Astrocyte of the cerebellum (primary cell): ENCODE results near the gene THADA.

Experiments used
- DNase-seq: peaks from one replicate; pipeline ENCODE4 v3.0.0-alpha.2; 2011; ENCODE audit warnings: low read depth
- H3K4me3 ChIP-seq: 2 replicates; pipeline ENCODE4 v1.5.1; 2011; ENCODE audit warnings: mild to moderate bottlenecking, low read depth, low read length, moderate library complexity
- in situ Hi-C: cut with HindIII; loops from 2 replicates; pipeline ENCODE4 v1.10.0; 2017; ENCODE audit warnings: low sequenced_read_pairs
- TF ChIP-seq, protein P1 (sequence below): IDR thresholded peaks from 2 replicates; pipeline ENCODE4 v1.5.1; 2012; ENCODE audit warnings: low read length, low read depth, moderate library complexity, mild to moderate bottlenecking; ENCODE audit errors: missing control alignments

THADA gene

DNA sequence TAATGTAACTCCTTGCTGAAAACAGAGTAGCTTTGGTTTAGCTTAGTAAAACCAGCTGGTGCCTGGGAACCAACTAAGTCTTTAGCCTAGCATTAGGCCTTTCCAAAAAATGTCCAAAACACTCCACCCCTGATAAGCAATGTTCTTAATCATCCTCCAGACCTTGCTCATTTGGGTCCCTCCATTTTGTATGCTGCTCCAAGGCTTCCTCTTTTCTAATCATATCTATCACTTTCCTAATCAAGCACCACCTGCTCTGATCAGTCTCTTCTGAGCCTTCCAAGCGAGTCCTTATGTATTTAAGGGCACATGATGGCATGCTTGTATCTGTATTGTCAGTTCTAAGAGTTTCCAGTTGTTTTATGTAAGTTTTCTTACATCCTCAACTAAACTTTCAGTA lies 23.6 kb downstream of the THADA start:
- in situ Hi-C loops: loop anchor here (25.0 kb wide), 1 partner anchor 735 kb away; no protein-coding TSS in a partner anchor
- TF ChIP-seq, protein P1, sequence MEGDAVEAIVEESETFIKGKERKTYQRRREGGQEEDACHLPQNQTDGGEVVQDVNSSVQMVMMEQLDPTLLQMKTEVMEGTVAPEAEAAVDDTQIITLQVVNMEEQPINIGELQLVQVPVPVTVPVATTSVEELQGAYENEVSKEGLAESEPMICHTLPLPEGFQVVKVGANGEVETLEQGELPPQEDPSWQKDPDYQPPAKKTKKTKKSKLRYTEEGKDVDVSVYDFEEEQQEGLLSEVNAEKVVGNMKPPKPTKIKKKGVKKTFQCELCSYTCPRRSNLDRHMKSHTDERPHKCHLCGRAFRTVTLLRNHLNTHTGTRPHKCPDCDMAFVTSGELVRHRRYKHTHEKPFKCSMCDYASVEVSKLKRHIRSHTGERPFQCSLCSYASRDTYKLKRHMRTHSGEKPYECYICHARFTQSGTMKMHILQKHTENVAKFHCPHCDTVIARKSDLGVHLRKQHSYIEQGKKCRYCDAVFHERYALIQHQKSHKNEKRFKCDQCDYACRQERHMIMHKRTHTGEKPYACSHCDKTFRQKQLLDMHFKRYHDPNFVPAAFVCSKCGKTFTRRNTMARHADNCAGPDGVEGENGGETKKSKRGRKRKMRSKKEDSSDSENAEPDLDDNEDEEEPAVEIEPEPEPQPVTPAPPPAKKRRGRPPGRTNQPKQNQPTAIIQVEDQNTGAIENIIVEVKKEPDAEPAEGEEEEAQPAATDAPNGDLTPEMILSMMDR: no peak
- DNase-seq: no peak

DNA sequence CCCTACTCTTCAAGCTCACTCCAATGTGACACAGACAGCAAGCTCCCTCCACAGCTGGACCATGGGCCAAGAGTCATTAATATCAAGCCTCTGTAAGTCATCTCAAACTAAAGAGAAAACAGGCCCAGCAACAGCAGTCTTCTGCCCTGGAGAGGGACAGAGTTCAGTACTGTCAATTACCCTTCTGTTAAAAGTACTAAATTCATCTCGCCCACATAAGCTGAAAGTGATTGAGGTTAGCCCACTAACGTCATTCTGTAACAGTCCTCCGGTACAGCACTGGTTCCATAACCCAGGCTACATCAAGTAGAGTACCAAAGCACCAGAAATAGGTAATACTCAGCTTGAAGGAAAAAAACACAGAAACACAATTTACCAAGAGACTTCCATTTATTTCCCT lies 25.9 kb downstream of the THADA start:
- in situ Hi-C loops: loop anchor here (25.0 kb wide), 1 partner anchor 733 kb away; no protein-coding TSS in a partner anchor
- H3K4me3 ChIP-seq: no peak overlapping the region
- no peak for DNase-seq
- TF ChIP-seq, protein P1: no peak

More for the DNA sequence above, 23.6 kb downstream of the THADA start:
- no peak overlapping the region for H3K4me3 ChIP-seq

DNA sequence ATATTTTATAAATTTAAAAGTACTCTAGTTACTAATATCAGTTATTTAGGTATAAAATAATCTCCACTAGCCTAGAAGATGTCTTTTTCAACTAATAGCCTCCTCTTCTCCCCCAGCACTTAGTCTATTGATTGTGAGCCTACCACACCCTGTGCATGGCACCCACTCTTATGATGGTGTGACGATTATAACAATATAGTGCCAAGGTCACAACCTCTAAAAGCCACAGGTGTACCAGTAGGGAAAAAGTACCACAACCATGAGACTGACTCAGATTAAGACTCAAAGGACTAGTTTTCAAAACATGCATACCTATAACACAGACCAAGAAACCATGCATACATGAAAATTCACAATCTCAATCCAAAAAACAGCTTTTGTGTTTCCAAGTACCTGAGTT lies 27.6 kb downstream of the THADA start:
- TF ChIP-seq, protein P1: no peak
- no peak overlapping the region for H3K4me3 ChIP-seq
- no peak for DNase-seq
- in situ Hi-C loops: loop anchor here (25.0 kb wide), 1 partner anchor 731 kb away; no protein-coding TSS in a partner anchor

DNA sequence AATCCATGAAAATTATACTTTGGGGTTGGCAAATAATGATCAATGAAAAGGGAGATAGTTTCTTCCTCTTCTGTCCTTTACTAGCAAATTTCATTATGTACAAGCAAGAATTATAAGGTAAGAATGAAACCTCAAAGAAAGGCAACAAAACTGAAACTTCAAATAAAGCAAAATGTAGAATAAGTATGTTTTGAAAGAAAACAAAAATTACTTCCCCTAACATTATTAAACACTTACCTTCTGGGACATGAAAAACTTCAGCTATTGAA lies 29.4 kb downstream of the THADA start:
- TF ChIP-seq, protein P1: no peak
- no peak overlapping the region for H3K4me3 ChIP-seq
- no peak for DNase-seq

DNA sequence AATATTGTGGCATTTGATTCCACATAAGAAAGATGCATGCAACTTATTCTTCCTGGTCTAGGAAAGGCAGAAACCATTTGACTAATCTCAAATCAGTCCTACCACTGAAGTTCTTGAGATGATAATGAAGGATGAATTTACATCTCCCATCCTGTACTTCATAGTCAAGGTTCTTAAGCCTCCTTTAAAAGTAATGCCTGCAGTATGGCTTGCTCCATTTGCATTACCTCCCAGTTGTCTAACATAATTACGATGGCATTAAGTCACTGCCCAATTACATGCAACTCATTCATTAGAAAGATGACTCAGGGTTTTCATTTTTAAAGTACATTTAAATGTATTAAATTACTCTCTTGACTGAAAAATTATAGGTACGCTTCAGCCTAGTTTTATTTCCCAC lies 32.2 kb downstream of the THADA start:
- TF ChIP-seq, protein P1: no peak
- DNase-seq: no peak
- in situ Hi-C loops: loop anchor here (25.0 kb wide), 1 partner anchor 726 kb away; no protein-coding TSS in a partner anchor
- no peak overlapping the region for H3K4me3 ChIP-seq

More for the DNA sequence above, 29.4 kb downstream of the THADA start:
- in situ Hi-C loops: loop anchor here (25.0 kb wide), 1 partner anchor 729 kb away; no protein-coding TSS in a partner anchor

DNA sequence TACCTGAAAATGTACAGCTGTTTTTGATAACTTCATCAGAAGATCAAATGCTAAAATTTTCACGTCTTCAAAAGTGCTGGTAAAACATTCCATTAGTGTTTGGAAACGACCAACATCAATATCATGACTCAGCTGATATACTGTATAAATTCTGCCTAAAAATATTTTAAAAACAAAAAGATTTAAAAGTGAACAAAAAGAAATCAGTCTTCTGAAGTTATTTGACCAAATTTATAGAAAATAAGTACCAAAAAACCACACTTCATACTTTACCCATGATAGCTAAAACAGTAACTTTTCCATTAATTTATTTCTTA lies 35.6 kb downstream of the THADA start:
- TF ChIP-seq, protein P1: no peak
- no peak for DNase-seq
- in situ Hi-C loops: loop anchor here (25.0 kb wide), 1 partner anchor 723 kb away; no protein-coding TSS in a partner anchor
- no peak overlapping the region for H3K4me3 ChIP-seq
